ENCODE data around the gene LRRC8E. TPM values are rescaled to one million over a fixed set of nuclear protein-coding genes. Genes with fewer than 3 reads are reported as not detected.
"Not testable (repeated sequence)": the region's sequence is repeated elsewhere in the genome, so short reads cannot be mapped to it uniquely, and the experiment has no call there.

LRRC8E gene
- total RNA-seq, 2 experiments from 2014 or later = not detected

DNA sequence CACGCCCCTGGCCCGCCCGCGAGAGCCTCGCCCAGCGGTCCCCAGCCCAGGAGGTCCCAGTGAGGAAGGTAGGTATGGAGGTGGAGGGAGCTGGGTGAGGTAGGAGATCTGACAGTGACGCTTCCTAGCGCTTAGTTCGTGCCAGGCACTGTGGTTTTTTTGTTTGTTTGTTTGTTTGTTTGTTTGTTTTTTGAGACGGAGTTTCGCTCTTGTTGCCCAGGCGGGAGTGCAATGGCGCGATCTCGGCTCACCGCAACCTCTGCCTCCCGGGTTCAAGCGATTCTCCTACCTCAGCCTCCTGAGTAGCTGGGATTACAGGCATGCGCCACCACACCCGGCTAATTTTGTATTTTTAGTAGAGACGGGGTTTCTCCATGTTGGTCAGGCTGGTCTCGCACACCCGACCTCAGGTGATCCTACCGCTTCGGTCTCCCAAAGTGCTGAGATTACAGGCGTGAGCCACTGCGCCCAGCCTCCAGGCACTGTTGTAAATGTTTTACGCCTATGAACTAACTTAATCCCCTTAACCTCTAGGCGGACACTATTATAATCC is 29.8 kb downstream of the LRRC8E start:
- H3K4me1 Mint-ChIP-seq = peaks cover 40% of the 10 kb centered on the region
- not testable (repeated sequence) for H3K36me3 Mint-ChIP-seq (ENCODE audit: low read depth); H3K27ac Mint-ChIP-seq; H3K9me3 Mint-ChIP-seq; DNase-seq
- POLR2A ChIA-PET = interaction anchor here (1.2 to 1.4 kb wide), 3 partner anchors 8 to 26 kb away, joined by 3 to 8 read pairs (median 3); partner anchors contain the start of gene MAP2K7
- H3K27me3 Mint-ChIP-seq = peaks cover 27% of the 10 kb centered on the region
- CTCF ChIA-PET = interaction anchor here (0.8 to 1.9 kb wide), 5 partner anchors 14 to 49 kb away, joined by 3 to 7 read pairs (median 4); partner anchors contain the start of genes MAP2K7 and TIMM44
- peak overlapping the region; percentile 58 for H3K4me3 Mint-ChIP-seq

DNA sequence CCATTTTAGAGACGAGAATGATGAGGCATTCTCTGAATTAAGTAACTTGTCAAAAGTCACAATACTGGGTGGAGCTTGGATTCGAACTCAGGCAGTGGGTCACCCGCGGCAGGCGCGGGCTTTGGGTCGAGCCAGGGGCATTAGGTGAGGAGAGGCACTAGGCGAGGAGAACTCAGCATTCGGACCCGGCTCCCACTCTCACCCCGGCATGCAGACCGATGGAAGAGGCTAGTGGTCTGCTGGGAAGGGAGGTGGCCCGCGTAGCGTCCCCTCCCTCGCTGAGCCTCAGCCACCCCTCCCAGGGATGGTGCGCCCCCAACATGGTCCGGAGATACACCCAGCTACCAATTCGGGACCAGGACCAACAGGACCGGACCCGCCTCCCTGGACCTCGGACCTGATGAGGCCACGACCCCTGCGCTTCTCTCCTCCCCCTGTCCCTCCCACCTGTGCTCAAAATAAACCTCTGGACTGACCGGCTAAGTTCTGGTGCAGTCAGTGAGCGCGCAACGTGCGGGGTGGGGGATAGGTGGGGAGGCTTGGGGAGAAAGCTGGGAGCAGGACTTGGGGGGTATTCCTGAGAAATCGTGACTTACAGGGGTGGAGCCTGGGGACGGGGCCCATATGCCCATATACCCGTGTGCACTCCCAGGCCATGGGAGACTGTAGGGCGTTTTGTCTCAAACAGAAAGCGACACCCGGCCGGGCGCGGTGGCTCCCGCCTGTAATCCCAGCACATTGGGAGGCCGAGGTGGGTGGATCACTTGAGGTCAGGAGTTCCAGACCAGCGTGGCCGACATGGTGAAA is 30.5 kb downstream of the LRRC8E start:
- Mint-ChIP-seq H3K36me3 (ENCODE audit: low read depth) (no peaks in the 10 kb centered on the region), H3K4me3 (peak overlapping the region; percentile 74), H3K27me3 (peaks cover 27% of the 10 kb centered on the region), H3K9me3 (no peaks in the 10 kb centered on the region), H3K4me1 (peaks cover 40% of the 10 kb centered on the region), H3K27ac (no peak overlapping the region)
- CTCF ChIA-PET = interaction anchor here (0.8 to 2.7 kb wide), 8 partner anchors 11 to 50 kb away, joined by 3 to 26 read pairs (median 6); partner anchors contain the start of genes MAP2K7 and TIMM44
- DNase-seq = no peak
- POLR2A ChIA-PET = interaction anchor here (1.3 to 3.3 kb wide), 4 partner anchors 8 to 25 kb away, joined by 3 to 26 read pairs (median 17); partner anchors contain the start of genes MAP2K7 and TIMM44

DNA sequence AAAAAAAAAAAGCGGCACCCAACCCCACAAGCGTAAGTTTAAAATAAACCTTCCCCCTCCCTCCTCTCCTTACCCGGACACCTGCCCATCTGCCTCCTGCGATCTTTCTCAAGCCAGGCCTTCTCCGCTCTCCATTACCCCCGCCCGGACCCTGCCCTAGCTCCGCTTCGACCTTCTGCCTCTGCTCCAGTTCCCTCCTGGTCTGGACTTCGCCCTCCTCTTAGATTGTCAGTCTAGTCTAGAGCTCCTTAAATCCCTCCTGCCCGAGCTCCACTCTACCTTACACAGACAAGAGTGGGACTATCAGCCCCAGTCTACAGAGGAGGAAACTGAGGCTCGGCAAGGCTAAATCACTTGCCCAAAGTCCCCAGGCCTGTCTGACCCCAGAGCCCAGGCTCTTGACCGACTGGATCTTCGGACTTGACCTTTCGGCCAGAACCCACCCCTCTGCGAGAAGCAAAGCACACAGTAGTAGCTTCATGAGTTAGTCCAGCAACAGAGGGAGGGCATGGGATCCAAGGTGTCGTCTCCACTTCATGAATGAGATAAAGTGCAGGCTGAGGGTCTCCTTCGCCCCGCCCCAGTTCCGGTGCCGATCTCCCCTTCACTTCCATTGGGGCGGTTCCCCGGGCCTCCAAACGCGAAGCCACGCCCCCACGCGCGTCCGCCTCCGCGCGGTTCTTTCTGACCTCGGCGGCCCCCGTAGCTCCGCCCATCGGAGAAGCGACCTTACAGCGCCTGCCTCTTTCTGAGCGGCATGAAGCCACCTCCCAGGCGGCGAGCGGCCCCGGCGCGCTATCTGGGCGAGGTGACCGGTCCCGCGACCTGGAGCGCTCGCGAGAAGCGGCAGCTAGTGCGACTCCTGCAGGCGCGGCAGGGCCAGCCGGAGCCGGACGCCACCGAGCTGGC is 31.6 kb downstream of the LRRC8E start, which contains the start of gene SNAPC2:
Gene SNAPC2 (plus strand): TSS at position 729 of the 909 bp plus-strand sequence. CDS start 29 bp downstream, at position 758.
- peak; percentile 98 for DNase-seq
- ChIA-PET CTCF (interaction anchor here (0.5 to 3.3 kb wide), 9 partner anchors 10 to 352 kb away, joined by 3 to 26 read pairs (median 8); partner anchors contain the start of genes MAP2K7, PET100, TIMM44 and TRAPPC5), POLR2A (interaction anchor here (0.8 to 3.3 kb wide), 11 partner anchors 8 to 821 kb away, joined by 3 to 26 read pairs (median 5); partner anchors contain the start of genes ELAVL1, MAP2K7, PET100 and TIMM44)
- Mint-ChIP-seq H3K27ac (peak within 1 kb of the TSS; percentile 81), H3K9me3 (no peaks in the 10 kb centered on the region), H3K27me3 (peaks cover 27% of the 10 kb centered on the region), H3K36me3 (ENCODE audit: low read depth) (no peaks in the 10 kb centered on the region), H3K4me3 (peak within 1 kb of the TSS; percentile 82), H3K4me1 (peaks cover 43% of the 10 kb centered on the region)

DNA sequence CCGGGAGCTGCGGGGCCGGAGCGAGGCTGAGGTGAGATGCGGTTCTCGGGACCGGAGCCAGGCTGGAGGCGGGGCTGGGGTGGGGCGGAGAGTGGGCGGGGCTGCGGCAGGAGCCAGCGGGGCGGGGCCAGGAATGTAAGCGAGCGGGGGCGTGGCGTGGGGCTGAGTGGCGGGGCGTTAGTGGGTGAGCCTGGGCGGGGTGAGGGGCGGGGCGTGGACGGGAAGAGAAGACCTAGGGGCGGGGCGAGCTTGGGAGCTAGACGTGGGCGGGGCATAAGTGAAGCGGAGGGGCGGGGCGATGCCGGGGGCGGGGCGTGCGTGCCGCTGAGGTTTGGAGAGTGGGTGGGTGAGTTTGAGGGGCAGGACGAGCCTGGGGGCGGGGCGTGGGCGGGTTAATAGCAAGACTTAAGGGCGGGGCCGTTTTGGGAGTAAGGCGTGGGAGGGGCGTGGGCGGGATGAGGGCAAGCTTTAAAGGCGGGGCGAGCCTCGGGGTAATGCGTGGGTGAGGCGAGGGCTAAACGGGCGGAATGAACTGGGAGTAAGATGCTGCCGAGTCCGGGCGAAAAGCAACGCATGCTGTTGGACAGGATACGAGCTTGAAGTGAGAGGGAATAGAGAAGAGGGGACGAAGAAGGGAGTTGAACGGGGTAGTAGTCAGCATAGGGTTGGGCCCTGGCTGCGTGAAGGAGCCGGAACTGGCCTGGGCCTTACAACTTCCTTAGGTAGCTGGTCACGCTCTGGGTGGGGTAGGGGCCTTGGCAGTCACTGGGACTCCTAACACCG is 32.4 kb downstream of the LRRC8E start:
- ChIA-PET CTCF (interaction anchor here (1.0 to 3.3 kb wide), 7 partner anchors 9 to 352 kb away, joined by 3 to 26 read pairs (median 19); partner anchors contain the start of genes MAP2K7, TIMM44 and TRAPPC5), POLR2A (interaction anchor here (0.8 to 3.3 kb wide), 12 partner anchors 9 to 822 kb away, joined by 3 to 26 read pairs (median 4); partner anchors contain the start of genes ELAVL1, MAP2K7, PET100 and TIMM44)
- peak overlapping the region; percentile 82 for H3K4me3 Mint-ChIP-seq
- H3K4me1 Mint-ChIP-seq = peaks cover 41% of the 10 kb centered on the region
- DNase-seq = peak; percentile 100
- peaks cover 22% of the 10 kb centered on the region for H3K27me3 Mint-ChIP-seq
- H3K36me3 Mint-ChIP-seq (ENCODE audit: low read depth) = no peaks in the 10 kb centered on the region
- H3K9me3 Mint-ChIP-seq = no peaks in the 10 kb centered on the region
- H3K27ac Mint-ChIP-seq = peak overlapping the region; percentile 81

DNA sequence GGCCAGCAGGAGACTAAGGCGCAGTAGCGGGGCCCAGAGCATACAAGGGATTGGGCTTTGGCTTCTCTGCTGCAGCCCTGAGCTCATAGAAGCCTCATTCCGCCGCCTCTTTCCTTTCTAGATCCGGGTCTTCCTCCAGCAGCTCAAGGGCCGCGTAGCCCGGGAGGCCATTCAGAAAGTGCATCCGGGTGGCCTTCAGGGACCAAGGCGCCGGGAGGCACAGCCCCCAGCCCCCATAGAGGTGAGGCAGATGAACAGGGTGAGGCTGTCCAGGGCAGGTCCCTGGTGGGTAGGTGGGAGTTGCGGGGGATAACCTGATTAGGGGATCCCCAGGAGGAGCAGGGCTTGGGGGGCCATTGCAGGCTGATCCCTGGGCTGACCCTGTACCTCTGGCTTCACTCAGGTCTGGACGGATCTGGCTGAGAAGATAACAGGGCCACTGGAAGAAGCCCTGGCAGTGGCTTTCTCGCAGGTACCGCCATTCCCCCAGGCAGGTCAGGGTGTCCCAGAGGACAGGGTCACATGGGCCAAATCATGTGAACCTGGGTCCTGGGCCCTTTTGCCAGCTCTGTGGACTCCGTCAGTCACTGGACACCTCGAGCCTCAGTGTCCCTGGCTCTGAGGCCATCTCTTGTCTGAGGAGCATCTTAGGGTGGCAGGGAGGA is 33.1 kb downstream of the LRRC8E start:
- Mint-ChIP-seq H3K36me3 (ENCODE audit: low read depth) (no peaks in the 10 kb centered on the region), H3K9me3 (no peaks in the 10 kb centered on the region), H3K27ac (peak overlapping the region; percentile 80), H3K4me3 (peak overlapping the region; percentile 82), H3K27me3 (peaks cover 18% of the 10 kb centered on the region), H3K4me1 (peaks cover 42% of the 10 kb centered on the region)
- no peak for DNase-seq
- ChIA-PET CTCF (interaction anchor here (1.4 to 3.3 kb wide), 6 partner anchors 8 to 353 kb away, joined by 5 to 26 read pairs (median 21); partner anchors contain the start of genes MAP2K7, TIMM44 and TRAPPC5), POLR2A (interaction anchor here (1.3 to 3.3 kb wide), 7 partner anchors 8 to 59 kb away, joined by 3 to 26 read pairs (median 8); partner anchors contain the start of genes MAP2K7 and TIMM44)

DNA sequence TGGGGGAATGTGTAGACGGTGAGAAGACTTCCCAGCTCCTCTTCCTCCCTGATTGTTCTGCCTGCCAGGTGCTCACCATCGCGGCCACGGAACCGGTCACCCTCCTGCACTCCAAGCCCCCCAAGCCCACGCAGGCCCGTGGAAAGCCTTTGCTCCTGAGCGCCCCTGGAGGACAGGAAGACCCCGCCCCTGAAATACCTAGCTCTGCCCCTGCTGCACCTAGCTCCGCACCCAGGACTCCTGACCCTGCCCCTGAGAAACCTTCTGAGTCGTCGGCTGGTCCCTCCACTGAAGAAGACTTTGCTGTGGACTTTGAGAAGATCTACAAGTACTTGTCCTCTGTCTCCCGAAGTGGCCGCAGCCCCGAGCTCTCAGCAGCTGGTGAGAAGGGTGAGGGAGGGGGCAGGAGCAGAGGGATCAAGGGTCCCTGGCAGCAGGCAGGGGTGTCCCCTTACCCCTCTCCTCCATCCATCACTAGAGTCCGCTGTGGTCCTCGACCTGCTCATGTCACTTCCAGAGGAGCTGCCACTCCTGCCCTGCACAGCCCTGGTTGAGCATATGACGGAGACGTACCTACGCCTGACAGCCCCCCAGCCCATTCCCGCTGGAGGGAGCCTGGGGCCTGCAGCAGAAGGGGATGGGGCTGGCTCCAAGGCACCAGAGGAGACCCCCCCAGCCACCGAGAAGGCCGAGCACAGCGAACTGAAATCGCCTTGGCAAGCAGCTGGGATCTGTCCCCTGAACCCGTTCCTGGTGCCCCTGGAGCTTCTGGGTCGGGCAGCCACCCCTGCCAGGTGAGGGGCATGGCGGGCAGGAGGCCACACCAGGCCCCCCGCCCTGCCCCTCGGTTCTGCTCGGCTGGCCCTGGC is 33.9 kb downstream of the LRRC8E start:
- Mint-ChIP-seq H3K4me3 (peak overlapping the region; percentile 8), H3K9me3 (no peaks in the 10 kb centered on the region), H3K36me3 (ENCODE audit: low read depth) (no peaks in the 10 kb centered on the region), H3K27ac (no peak overlapping the region), H3K4me1 (peaks cover 40% of the 10 kb centered on the region), H3K27me3 (peaks cover 15% of the 10 kb centered on the region)
- CTCF ChIA-PET = interaction anchor here (3.3 kb wide), 1 partner anchor 18 kb away, joined by 23 read pairs; the partner anchor contains the start of gene MAP2K7
- no peak for DNase-seq
- POLR2A ChIA-PET = interaction anchor here (3.2 to 3.3 kb wide), 2 partner anchors 13 to 22 kb away, joined by 17 to 26 read pairs; partner anchors contain the start of gene TIMM44

DNA sequence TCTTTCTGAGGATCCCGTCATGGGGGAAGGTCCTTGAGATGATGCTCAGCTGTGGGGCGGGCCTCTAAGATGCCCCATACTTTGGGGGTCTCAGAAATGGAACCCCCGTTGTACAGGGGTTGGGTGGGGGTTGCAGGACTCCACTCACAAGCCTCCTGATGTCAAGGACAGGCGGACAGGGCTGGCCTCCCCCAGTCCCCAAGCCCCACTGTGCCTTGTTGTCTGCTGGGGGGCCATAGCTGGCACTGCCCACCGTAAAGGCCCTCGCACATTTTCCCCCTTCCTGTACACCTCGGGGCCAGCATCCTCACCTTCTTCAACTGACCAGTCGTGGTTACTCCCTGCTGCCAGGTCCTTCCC is 34.5 kb downstream of the LRRC8E start:
- H3K36me3 Mint-ChIP-seq (ENCODE audit: low read depth) = no peaks in the 10 kb centered on the region
- POLR2A ChIA-PET = no interaction called here

DNA sequence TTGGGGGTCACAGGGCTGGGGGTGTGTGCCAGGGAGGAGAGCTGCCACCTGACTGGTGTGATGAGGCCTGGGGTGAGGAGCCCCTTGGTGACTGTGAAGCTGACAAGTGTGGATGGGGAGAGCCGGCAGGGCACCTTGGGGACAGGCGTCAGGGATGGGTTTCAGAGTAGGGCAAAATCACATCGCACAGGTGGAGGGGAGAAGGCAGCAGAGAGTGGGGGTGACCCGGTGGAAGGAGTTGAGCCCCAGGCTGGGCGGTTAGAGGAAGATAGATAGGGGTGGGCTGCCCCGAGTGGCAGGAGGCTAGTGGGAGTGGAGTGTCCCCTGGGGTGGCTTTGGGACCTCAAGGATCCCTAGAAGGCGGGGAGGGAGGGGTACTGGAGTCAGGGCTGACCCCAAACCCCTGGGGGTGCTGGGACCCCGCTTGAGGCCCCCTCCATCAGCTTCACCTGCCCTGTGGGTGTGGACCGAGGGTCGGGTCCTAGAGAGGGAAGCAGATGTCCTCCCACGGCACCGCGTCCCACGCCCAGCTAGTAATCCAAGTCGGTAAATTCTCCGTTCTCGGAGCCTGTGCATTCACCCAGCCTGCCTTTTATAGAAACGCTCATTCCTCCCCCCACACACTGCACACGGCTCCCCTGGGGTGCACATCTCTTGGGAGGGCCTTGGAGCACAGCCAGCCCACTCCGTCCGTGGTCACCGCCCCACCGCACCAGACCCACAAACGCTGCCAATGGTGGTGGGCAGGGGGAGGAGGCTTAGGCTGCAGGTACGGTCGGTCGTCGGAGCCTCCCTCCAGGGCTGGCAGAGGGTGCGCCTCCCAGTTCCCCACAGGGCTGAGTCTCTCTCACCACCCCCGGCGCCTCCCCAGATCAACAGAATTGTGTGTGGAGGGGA is 35.2 kb downstream of the LRRC8E start:
- H3K4me1 Mint-ChIP-seq = peaks cover 37% of the 10 kb centered on the region
- H3K9me3 Mint-ChIP-seq = no peaks in the 10 kb centered on the region
- H3K27me3 Mint-ChIP-seq = peaks cover 8% of the 10 kb centered on the region
- H3K4me3 Mint-ChIP-seq = no peak overlapping the region
- ChIA-PET POLR2A (no interaction called here), CTCF (interaction anchor here (1.1 kb wide), 1 partner anchor 54 kb away, joined by 4 read pairs; no protein-coding TSS in a partner anchor)
- no peak overlapping the region for H3K27ac Mint-ChIP-seq
- H3K36me3 Mint-ChIP-seq (ENCODE audit: low read depth) = no peaks in the 10 kb centered on the region
- DNase-seq = no peak

More for the DNA sequence above, 34.5 kb downstream of the LRRC8E start:
- DNase-seq = no peak
- Mint-ChIP-seq H3K4me3 (no peak overlapping the region), H3K9me3 (no peaks in the 10 kb centered on the region), H3K27me3 (peaks cover 15% of the 10 kb centered on the region), H3K4me1 (peaks cover 39% of the 10 kb centered on the region), H3K27ac (no peak overlapping the region)
- CTCF ChIA-PET = interaction anchor here (3.3 kb wide), 1 partner anchor 19 kb away, joined by 23 read pairs; the partner anchor contains the start of gene MAP2K7

DNA sequence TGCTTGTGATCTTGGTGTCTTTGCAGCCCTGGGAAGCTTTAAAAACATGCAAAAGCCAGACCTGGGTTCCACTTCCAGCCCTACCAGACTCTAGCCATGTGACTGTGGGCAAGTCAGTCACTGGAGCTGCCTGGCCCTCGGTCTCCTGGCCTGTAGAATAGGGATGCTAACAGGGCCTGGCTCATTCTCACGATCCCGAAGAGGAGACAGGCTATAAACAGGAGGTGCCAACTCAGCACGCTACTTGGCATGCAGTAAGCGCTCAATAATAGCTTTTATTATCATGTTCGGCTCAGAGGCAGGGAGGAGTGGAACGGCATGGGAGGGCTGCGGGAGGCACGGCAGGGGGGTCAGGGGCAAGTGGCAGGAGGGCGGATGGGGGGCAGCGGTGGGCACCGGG is 35.9 kb downstream of the LRRC8E start:
- ChIA-PET POLR2A (no interaction called here), CTCF (interaction anchor here (1.1 kb wide), 1 partner anchor 55 kb away, joined by 4 read pairs; no protein-coding TSS in a partner anchor)
- peaks cover 39% of the 10 kb centered on the region for H3K4me1 Mint-ChIP-seq
- H3K27me3 Mint-ChIP-seq = peaks cover 4% of the 10 kb centered on the region
- no peaks in the 10 kb centered on the region for H3K36me3 Mint-ChIP-seq (ENCODE audit: low read depth)
- H3K27ac Mint-ChIP-seq = no peak overlapping the region
- H3K4me3 Mint-ChIP-seq = peak overlapping the region; percentile 39
- no peak for DNase-seq
- H3K9me3 Mint-ChIP-seq = no peaks in the 10 kb centered on the region
